CD4-positive, alpha-beta T cell (primary cell): ENCODE results near the gene SYNPO2L. TPM values are rescaled to one million over a fixed set of nuclear protein-coding genes. Genes with fewer than 3 reads are reported as not detected.
"Not testable (repeated sequence)": the region's sequence is repeated elsewhere in the genome, so short reads cannot be mapped to it uniquely, and the experiment has no call there.

ENCODE experiments used
- ATAC-seq: fragments of 200-7000 bp; cut with Tn5 transposase; one replicate; pipeline ENCODE4 v1.10.0; 2022; ENCODE audit warnings: mild to moderate bottlenecking; ENCODE audit not compliant: poor library complexity
- CTCF ChIA-PET: fragments of 350-600 bp; sonication (Branson Sonifier 250); formaldehyde crosslinking; loops from one replicate; lab custom pipeline; 2021; ENCODE audit warnings: antibody characterized with exemption, inconsistent platforms; lab: Charles Lee
- POLR2A ChIA-PET: fragments of 350-600 bp; sonication (Branson Sonifier 250); formaldehyde crosslinking; loops from one replicate; lab custom pipeline; 2021; ENCODE audit warnings: antibody characterized with exemption, inconsistent platforms; lab: Charles Lee
- DNase-seq, 14 experiments: peaks; one replicate each; pipeline ENCODE4 v3.0.0-alpha.2; 2013 to 2020; ENCODE audit warnings: mixed read lengths in 2 of 14
- H3K27ac ChIP-seq, 2 donors: one replicate each; pipeline versions ENCODE4 v1.5.1 to v1.7.0; 2013; ENCODE audit warnings: low read length in 2 of 2, low read depth in 1 of 2, mild to moderate bottlenecking in 1 of 2
- H3K27me3 ChIP-seq, 2 experiments: 1 replicate in 1 of 2; 2 replicates in 1 of 2; pipeline versions ENCODE4 v1.6.1 to v1.7.0; 2013; ENCODE audit warnings: low read length in 2 of 2, control low read depth in 1 of 2, mild to moderate bottlenecking in 1 of 2, moderate library complexity in 1 of 2; ENCODE audit not compliant: insufficient read depth in 2 of 2, control insufficient read depth in 1 of 2
- H3K36me3 ChIP-seq: one replicate; pipeline ENCODE4 v1.6.1; 2013; ENCODE audit warnings: low read length, control low read depth; ENCODE audit not compliant: insufficient read depth
- H3K4me1 ChIP-seq: one replicate; pipeline ENCODE4 v1.6.1; 2013; ENCODE audit warnings: low read length, control low read depth; ENCODE audit not compliant: insufficient read depth
- H3K4me3 ChIP-seq: one replicate; pipeline ENCODE4 v1.5.1; 2013; ENCODE audit warnings: mild to moderate bottlenecking, low read length, moderate library complexity
- H3K9me3 ChIP-seq, 2 experiments: 1 replicate in 1 of 2; 2 replicates in 1 of 2; pipeline versions ENCODE4 v1.6.1 to v1.7.0; 2013; ENCODE audit warnings: low read length in 2 of 2, mild to moderate bottlenecking in 2 of 2, control low read depth in 1 of 2, moderate library complexity in 1 of 2; ENCODE audit not compliant: control insufficient read depth in 1 of 2, insufficient read depth in 1 of 2
- H3K27ac Mint-ChIP-seq: one replicate; pipeline ENCODE4 v1.8.0; 2020; ENCODE audit warnings: mixed read lengths
- H3K27me3 Mint-ChIP-seq: one replicate; pipeline ENCODE4 v1.8.0; 2021; ENCODE audit warnings: mixed read lengths
- H3K36me3 Mint-ChIP-seq: one replicate; pipeline ENCODE4 v1.8.0; 2021; ENCODE audit warnings: low read depth, mixed read lengths
- H3K4me1 Mint-ChIP-seq: one replicate; pipeline ENCODE4 v1.8.0; 2021; ENCODE audit warnings: low read depth, mixed read lengths
- H3K4me3 Mint-ChIP-seq: one replicate; pipeline ENCODE4 v1.8.0; 2020; ENCODE audit warnings: mild to moderate bottlenecking, mixed read lengths
- H3K9me3 Mint-ChIP-seq: one replicate; pipeline ENCODE4 v1.8.0; 2020; ENCODE audit warnings: mixed read lengths
- intact Hi-C, 2 experiments: fragments of 100-400 bp; cut with DNase I in 1 of 2; cut with micrococcal nuclease in 1 of 2; formaldehyde crosslinking; loops; one replicate each; pipeline versions ENCODE4 v1.15.1 to v1.9.0; 2023 to 2025; cut with DNase I, micrococcal nuclease
- total RNA-seq, 174 experiments: library from RNA in 2 of 174; stranded (reverse) in 2 of 174; gene quantifications; one replicate each; pipeline ENCODE4 v1.2.3 and lab custom pipeline; 2021 to 2026
- TF ChIP-seq, protein P1 (sequence below): fragments of 200-600 bp; IDR thresholded peaks from one replicate; pipeline ENCODE4 v1.8.0; 2022; ENCODE audit warnings: antibody characterized with exemption, mild to moderate bottlenecking

Gene SYNPO2L
- total RNA-seq, 2 experiments from 2014 or later, result not detected

DNA sequence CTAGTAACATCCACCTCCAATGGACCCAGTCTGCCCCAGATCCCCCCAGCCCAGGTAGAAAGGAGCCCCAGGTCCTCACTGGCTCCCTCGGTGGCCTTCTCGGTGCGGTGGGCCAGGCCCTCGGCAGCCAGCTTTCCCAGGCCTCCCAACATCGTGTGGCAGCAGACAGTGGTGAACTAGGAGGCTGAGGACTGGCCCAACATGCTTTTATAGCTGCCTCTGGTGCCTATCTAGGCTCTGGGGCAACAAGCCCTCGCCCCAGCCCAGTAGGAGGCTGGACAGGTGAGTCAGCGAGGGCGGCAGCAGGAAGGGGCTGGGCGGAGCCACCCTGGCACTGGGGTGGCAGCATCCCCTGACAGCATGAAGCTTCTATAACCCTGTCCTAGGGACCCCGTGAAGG lies 7.8 kb upstream of the SYNPO2L start:
- H3K27ac ChIP-seq, POLR2A ChIA-PET, H3K36me3 Mint-ChIP-seq, H3K4me3 Mint-ChIP-seq, H3K4me1 ChIP-seq, H3K9me3 ChIP-seq, DNase-seq, H3K27ac Mint-ChIP-seq, intact Hi-C loops, CTCF ChIA-PET, H3K27me3 Mint-ChIP-seq, H3K9me3 Mint-ChIP-seq, H3K4me1 Mint-ChIP-seq, H3K36me3 ChIP-seq, H3K4me3 ChIP-seq, ATAC-seq, H3K27me3 ChIP-seq: not testable (repeated sequence)

DNA sequence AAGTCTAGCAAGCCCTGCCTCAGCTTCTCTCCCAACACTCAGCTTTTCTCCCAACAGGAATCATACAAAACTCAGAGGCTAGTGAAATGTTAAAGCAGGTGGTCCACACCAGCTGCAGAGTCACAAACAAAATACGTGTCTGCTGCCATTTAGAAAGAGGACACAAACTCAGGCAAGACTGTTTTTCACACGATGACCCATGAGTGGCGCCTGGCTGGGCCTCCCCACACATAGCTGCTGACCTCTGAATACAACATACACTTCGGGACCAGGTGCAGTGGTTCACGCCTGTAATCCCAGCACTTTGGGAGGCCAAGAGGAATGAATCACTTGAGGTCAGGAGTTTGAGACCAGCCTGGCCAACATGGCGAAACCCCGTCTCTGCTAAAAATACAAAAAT lies 6.9 kb upstream of the SYNPO2L start:
- POLR2A ChIA-PET, H3K27me3 ChIP-seq, H3K9me3 Mint-ChIP-seq, DNase-seq, intact Hi-C loops, H3K27ac Mint-ChIP-seq, H3K4me1 Mint-ChIP-seq, H3K27me3 Mint-ChIP-seq, H3K4me3 ChIP-seq, H3K36me3 ChIP-seq, H3K27ac ChIP-seq, H3K36me3 Mint-ChIP-seq, H3K4me3 Mint-ChIP-seq, CTCF ChIA-PET, ATAC-seq, H3K4me1 ChIP-seq, H3K9me3 ChIP-seq: not testable (repeated sequence)

DNA sequence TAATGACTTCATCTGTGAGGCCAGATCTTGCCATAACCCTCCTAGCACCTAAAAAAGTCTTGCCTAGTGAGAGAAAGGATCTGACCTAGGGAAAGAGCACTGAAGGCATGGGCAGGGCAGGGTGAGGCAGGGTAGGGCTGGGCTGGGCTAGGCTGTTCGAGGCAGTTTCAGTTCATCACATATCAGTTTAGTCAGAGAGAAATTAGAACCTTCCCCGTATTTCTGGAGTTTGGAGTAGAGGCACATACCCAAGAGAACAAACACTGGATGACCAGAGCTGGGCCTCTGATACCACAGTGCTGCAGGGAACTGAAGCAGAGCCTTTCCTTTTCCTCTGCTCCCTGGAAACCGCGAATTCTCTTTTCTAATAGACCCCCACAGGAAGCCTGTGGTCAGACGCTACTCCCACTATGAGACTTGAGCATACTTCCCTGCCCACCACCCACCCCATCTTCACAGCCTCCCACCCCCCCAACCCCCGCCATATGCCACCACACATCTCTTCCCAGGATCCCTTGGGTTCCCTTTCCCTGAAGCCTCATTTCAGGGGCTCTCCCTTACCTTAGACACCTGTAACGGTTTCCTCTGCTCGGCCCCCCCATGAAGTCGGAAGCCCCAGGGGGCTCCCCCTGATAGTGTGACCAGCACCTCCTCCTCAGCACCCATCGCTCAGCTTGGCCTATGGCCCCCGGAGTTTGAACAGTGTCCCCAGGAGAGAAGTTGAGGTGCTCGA lies 406 bp downstream of the SYNPO2L start:
- no peak overlapping the region for H3K4me3 Mint-ChIP-seq
- no peaks in the 10 kb centered on the region for H3K36me3 Mint-ChIP-seq
- Histone ChIP-seq H3K9me3 (no peaks in the 10 kb centered on the region), H3K4me1 (no peaks in the 10 kb centered on the region), H3K27ac (no peak overlapping the region), H3K36me3 (no peaks in the 10 kb centered on the region), H3K27me3 (no peaks in the 10 kb centered on the region), H3K4me3 (no peak overlapping the region)
- ATAC-seq, result no peak
- TF ChIP-seq, protein P1, sequence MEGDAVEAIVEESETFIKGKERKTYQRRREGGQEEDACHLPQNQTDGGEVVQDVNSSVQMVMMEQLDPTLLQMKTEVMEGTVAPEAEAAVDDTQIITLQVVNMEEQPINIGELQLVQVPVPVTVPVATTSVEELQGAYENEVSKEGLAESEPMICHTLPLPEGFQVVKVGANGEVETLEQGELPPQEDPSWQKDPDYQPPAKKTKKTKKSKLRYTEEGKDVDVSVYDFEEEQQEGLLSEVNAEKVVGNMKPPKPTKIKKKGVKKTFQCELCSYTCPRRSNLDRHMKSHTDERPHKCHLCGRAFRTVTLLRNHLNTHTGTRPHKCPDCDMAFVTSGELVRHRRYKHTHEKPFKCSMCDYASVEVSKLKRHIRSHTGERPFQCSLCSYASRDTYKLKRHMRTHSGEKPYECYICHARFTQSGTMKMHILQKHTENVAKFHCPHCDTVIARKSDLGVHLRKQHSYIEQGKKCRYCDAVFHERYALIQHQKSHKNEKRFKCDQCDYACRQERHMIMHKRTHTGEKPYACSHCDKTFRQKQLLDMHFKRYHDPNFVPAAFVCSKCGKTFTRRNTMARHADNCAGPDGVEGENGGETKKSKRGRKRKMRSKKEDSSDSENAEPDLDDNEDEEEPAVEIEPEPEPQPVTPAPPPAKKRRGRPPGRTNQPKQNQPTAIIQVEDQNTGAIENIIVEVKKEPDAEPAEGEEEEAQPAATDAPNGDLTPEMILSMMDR, result no peak
- intact Hi-C loops, result no loop called here
- no peaks in the 10 kb centered on the region for H3K9me3 Mint-ChIP-seq
- H3K4me1 Mint-ChIP-seq, result no peaks in the 10 kb centered on the region
- ChIA-PET POLR2A (no interaction called here), CTCF (no interaction called here)
- H3K27ac Mint-ChIP-seq, result no peak overlapping the region
- no peaks in the 10 kb centered on the region for H3K27me3 Mint-ChIP-seq
- no peak for DNase-seq

DNA sequence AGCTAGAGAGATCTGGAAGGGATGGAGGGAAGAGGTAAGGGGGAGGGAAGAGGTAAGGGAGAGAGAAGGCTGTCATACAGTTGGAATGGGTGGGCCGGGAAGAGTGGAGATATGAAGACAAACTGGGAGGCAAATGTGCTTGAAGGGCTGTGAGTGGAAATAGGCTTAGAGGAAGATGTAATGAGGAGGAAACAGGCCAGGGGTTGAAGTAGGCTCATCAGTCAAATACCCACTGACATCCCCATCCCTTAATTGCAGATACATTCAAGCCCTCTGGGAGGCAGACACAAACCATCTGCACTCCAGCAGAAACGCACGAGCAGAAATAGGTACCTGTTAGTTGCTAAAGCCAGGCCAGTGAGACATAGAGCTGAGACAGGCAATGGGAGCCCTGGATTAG lies 2.1 kb downstream of the SYNPO2L start:
- Histone ChIP-seq H3K4me3 (no peak overlapping the region), H3K36me3 (no peaks in the 10 kb centered on the region), H3K4me1 (no peaks in the 10 kb centered on the region), H3K27ac (no peak overlapping the region), H3K27me3 (peaks cover 0 to 2% of the 10 kb centered on the region in 2 experiments), H3K9me3 (no peaks in the 10 kb centered on the region)
- ATAC-seq (no peak), DNase-seq (no peak)
- H3K4me1 Mint-ChIP-seq, result no peaks in the 10 kb centered on the region
- CTCF ChIA-PET, result no interaction called here
- H3K36me3 Mint-ChIP-seq, result no peaks in the 10 kb centered on the region
- H3K27me3 Mint-ChIP-seq, result peaks cover 5% of the 10 kb centered on the region
- no peaks in the 10 kb centered on the region for H3K9me3 Mint-ChIP-seq
- intact Hi-C loops, result no loop called here
- POLR2A ChIA-PET, result no interaction called here
- H3K4me3 Mint-ChIP-seq, result no peak overlapping the region
- no peak overlapping the region for H3K27ac Mint-ChIP-seq
- TF ChIP-seq, protein P1, result no peak
